Heart left ventricle (tissue), 16 donors: ENCODE measurements around the gene RASGEF1C. TPM values are rescaled to one million over a fixed set of nuclear protein-coding genes. Genes with fewer than 3 reads are reported as not detected.

Source experiments
- ATAC-seq, 4 donors: fragments of 200-7000 bp; cut with Tn5 transposase; one replicate each; pipeline ENCODE4 v1.9.1; 2020 to 2022; ENCODE audit warnings: moderate library complexity in 4 of 4, mild to moderate bottlenecking in 3 of 4, moderate number of reproducible peaks in 1 of 4
- DNase-seq, 5 donors: peaks; one replicate each; pipeline ENCODE4 v3.0.0-alpha.2; 2020
- H3K27ac ChIP-seq, 12 donors: fragments of 200-600 bp; sonication (generic) in 4 of 12; one replicate each; pipeline versions ENCODE4 v1.5.0 to v1.8.0; 2016 to 2022; ENCODE audit warnings: mild to moderate bottlenecking in 2 of 12
- H3K27me3 ChIP-seq, 9 donors: fragments of 200-600 bp; sonication (generic) in 2 of 9; one replicate each; pipeline versions ENCODE4 v1.5.1 to v1.8.0; 2016 to 2022; ENCODE audit warnings: mild to moderate bottlenecking in 3 of 9
- H3K36me3 ChIP-seq, 9 donors: fragments of 200-600 bp; sonication (generic) in 2 of 9; one replicate each; pipeline versions ENCODE4 v1.5.0 to v1.8.0; 2018 to 2022; ENCODE audit warnings: mild to moderate bottlenecking in 2 of 9
- H3K4me1 ChIP-seq, 12 donors: fragments of 200-600 bp; sonication (generic) in 4 of 12; one replicate each; pipeline versions ENCODE4 v1.5.0 to v1.8.0; 2016 to 2022; ENCODE audit warnings: mild to moderate bottlenecking in 3 of 12
- H3K4me3 ChIP-seq, 12 donors: fragments of 200-600 bp; sonication (generic) in 4 of 12; one replicate each; pipeline versions ENCODE4 v1.5.0 to v1.8.0; 2017 to 2022; ENCODE audit warnings: mild to moderate bottlenecking in 9 of 12, moderate library complexity in 4 of 12
- H3K9me3 ChIP-seq, 12 donors: fragments of 200-600 bp; sonication (generic) in 4 of 12; one replicate each; pipeline versions ENCODE4 v1.5.0 to v1.8.0; 2016 to 2022; ENCODE audit warnings: mild to moderate bottlenecking in 1 of 12
- CTCF ChIP-seq, 12 donors: fragments of 200-600 bp; sonication (generic) in 4 of 12; IDR thresholded peaks; one replicate each; pipeline versions ENCODE4 v1.5.0 to v1.8.0; 2018 to 2022; ENCODE audit warnings: antibody characterized with exemption in 12 of 12, mild to moderate bottlenecking in 5 of 12
- POLR2A ChIP-seq, 2 donors: fragments of 450-650 bp; IDR thresholded peaks; one replicate each; pipeline ENCODE4 v1.6.1; 2017; ENCODE audit warnings: antibody characterized with exemption in 2 of 2, mild to moderate bottlenecking in 2 of 2, moderate library complexity in 2 of 2
- WGBS, 4 donors: extraction: QIAGEN DNeasy Blood & Tissue Kit in 2 of 4; methylation state at CpG; one replicate each; pipeline versions ENCODE4 v1.1.5 to v1.1.7; 2013 to 2018; 5-methylcytosine and 5-hydroxymethylcytosine counted together
- intact Hi-C, 10 donors: fragments of 100-400 bp; cut with DNase I; formaldehyde crosslinking; loops; one replicate each; pipeline versions ENCODE4 v1.11.1 to v1.14.2; 2022
- polyA plus RNA-seq, 2 donors: library from polyadenylated mRNA; stranded (reverse); fragments of 200-250 nt; gene quantifications; one replicate each; pipeline ENCODE4 v1.2.3, GENCODE V29; 2013
- total RNA-seq, 9 donors: library from RNA; depleted of rRNA in 2 of 9; stranded (reverse); fragments of >200 nt in 2 of 9; fragmentation: NEBNext Ultra II Directional in 3 of 9; extraction: Animal tissue kit (Norgen Biotek cat#: 25700) in 3 of 9; gene quantifications; one replicate each; pipeline versions ENCODE4 v1.1.0 to v1.2.4, GENCODE V29; 2016 to 2023
- donor health status: ischemic (EF 13 %, LVEDD 7.1; RV severe dilation, severe dysfunction).
- donor health status: healthy with polysubstance abuse.
- donor health status: DM: no; HTN: yes; CAD: no.
- donor health status: DM: no; HTN: no; CAD: no.
- donor health status: ischemic (EF 25% LVEDD 6.9; RV normal size, moderate dysfunction).
- donor health status: ischemic (EF 25% LVEDD 5.7; RV mildly dilated, moderate dysfunction).
- donor health status: healthy.
- donor health status: DM: yes; HTN: yes; CAD: no.
- donor health status: ischemic (EF 35%, LVEDD 5.7; RV mildly dilated, moderate dysfunction).
- donor health status: nonischemic (EF 11% LVEDD 7.7; RV severe dilation, severe dysfunction).
- donor health status: DM: yes; HTN: yes; CAD: no.
- donor health status: PGD.
- donor health status: ischemic (EF 29% LVEDD 5.4; RV normal size, mild dysfunction).
- donor health status: nonischemic (EF 23%, LVEDD 6.1; RV moderate dilation, normal function).

RASGEF1C gene
- total and polyA plus RNA-seq, 11 donors = 0.14 to 0.75 (median 0.19) TPM; not detected in 4

- TF ChIP-seq CTCF (IDR thresholded peaks at IDR 0.05) (no peak), POLR2A (IDR thresholded peaks at IDR 0.05) (no peak)
- ATAC-seq (no peak), DNase-seq (no peak)
- Histone ChIP-seq H3K27ac (peak overlapping the region in 1 of 12 donors; percentile 43), H3K36me3 (no peaks in the 10 kb centered on the region), H3K27me3 (peaks cover 0 to 4% (median 0%) of the 10 kb centered on the region in 9 donors), H3K4me1 (peaks cover 0 to 41% (median 7%) of the 10 kb centered on the region in 12 donors), H3K4me3 (no peak overlapping the region), H3K9me3 (no peaks in the 10 kb centered on the region)
- intact Hi-C loops = no loop called here
- WGBS, 4 donors = 73 to 83% (median 78%) methylated on average over 27 of the region's 27 CpGs
These were observed 35.0 kb downstream of the RASGEF1C start for GRCh38 chr5:180173875-180174586.

GRCh38 chr5:180173198-180173544 lies 35.8 kb downstream of the RASGEF1C start:
- intact Hi-C loops = no loop called here
- ATAC-seq = no peak
- no peak for TF ChIP-seq POLR2A (IDR thresholded peaks at IDR 0.05)
- peaks cover 0 to 41% (median 7%) of the 10 kb centered on the region in 12 donors for H3K4me1 ChIP-seq
- peak overlapping the region in 1 of 12 donors; percentile 43 for H3K27ac ChIP-seq
- WGBS, 4 donors = 81 to 85% (median 81%) methylated on average over 4 of the region's 4 CpGs
- no peak for DNase-seq
- H3K27me3 ChIP-seq = peaks cover 0 to 4% (median 0%) of the 10 kb centered on the region in 9 donors
- no peaks in the 10 kb centered on the region for H3K9me3 ChIP-seq
- no peaks in the 10 kb centered on the region for H3K36me3 ChIP-seq
- H3K4me3 ChIP-seq = no peak overlapping the region

- Histone ChIP-seq H3K27me3 (peaks cover 0 to 4% (median 0%) of the 10 kb centered on the region in 9 donors), H3K27ac (peak overlapping the region in 2 of 12 donors; percentile 38 to 43), H3K4me1 (peaks cover 0 to 40% (median 6%) of the 10 kb centered on the region in 12 donors), H3K9me3 (no peaks in the 10 kb centered on the region), H3K4me3 (no peak overlapping the region), H3K36me3 (no peaks in the 10 kb centered on the region)
- ATAC-seq = peak; percentile 4 to 59 (median 23)
- 51 to 68% (median 56%) methylated on average over 8 to 11 of the region's 11 CpGs for WGBS, 4 donors
- intact Hi-C loops = no loop called here
- DNase-seq = peak in 3 of 5 donors; percentile 41 to 65 (median 62)
- no peak for TF ChIP-seq POLR2A (IDR thresholded peaks at IDR 0.05)
- TF ChIP-seq CTCF (IDR thresholded peaks at IDR 0.05) = no peak
These were observed 36.4 kb downstream of the RASGEF1C start for GRCh38 chr5:180172447-180173197.

DNA sequence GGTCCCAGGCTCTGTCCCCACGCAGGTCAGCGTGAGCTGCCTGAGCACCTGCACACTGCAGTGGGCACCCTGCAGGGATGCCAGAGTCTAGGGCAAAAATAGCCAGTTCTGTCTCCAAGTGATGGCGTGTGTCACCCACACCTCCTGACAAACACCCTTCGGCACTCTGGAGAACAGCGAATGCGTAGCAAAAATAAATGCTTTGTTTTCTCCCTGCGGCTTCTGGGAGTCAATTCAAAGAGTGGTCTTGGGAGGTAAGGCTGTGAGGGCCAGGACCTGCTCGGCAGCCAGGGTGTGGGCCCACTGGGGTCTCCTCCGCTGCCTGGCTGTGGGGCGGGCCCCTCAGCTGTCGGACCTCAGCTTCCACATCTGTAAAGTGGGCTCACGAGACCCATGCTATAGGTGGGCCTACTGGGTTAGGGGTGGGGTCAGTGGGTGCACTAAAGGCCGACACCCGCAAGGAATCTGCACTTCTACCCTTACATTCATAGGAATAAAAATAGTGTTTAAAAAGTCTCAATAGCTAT lies 37.4 kb downstream of the RASGEF1C start:
- TF ChIP-seq POLR2A (IDR thresholded peaks at IDR 0.05) (no peak), CTCF (IDR thresholded peaks at IDR 0.05) (no peak)
- 72 to 96% (median 80%) methylated on average over 7 to 14 of the region's 14 CpGs for WGBS, 4 donors
- no peak for DNase-seq
- intact Hi-C loops = no loop called here
- peak; percentile 48 to 58 (median 52) for ATAC-seq
- Histone ChIP-seq H3K9me3 (no peaks in the 10 kb centered on the region), H3K27ac (peak overlapping the region in 2 of 12 donors; percentile 38 to 42), H3K36me3 (no peaks in the 10 kb centered on the region), H3K4me1 (peaks cover 0 to 34% (median under 1%) of the 10 kb centered on the region in 12 donors), H3K27me3 (peaks cover 0 to 4% (median 0%) of the 10 kb centered on the region in 9 donors), H3K4me3 (no peak overlapping the region)
